Kidney (tissue), 14 donors: ENCODE data around the gene SSPN. TPM values are rescaled to one million over a fixed set of nuclear protein-coding genes. Genes with fewer than 3 reads are reported as not detected.

ENCODE experiments used
- DNase-seq, 5 donors: peaks; one replicate each; pipeline ENCODE4 v3.0.0-alpha.2; 2013 to 2020
- FAIRE-seq: peaks from 2 replicates; lab custom pipeline; 2012; peaks lifted over from hg19 to GRCh38; lab: Jason Lieb, UNC
- H3K27ac ChIP-seq, 2 donors: one replicate each; pipeline ENCODE4 v1.7.0; 2013; ENCODE audit warnings: low read depth in 2 of 2, low read length in 2 of 2, inconsistent platforms in 1 of 2
- H3K27me3 ChIP-seq: one replicate; pipeline ENCODE4 v1.7.1; 2013; ENCODE audit warnings: low read length, inconsistent platforms; ENCODE audit not compliant: control insufficient read depth, insufficient read depth
- H3K36me3 ChIP-seq, 3 donors: one replicate each; pipeline versions ENCODE4 v1.7.0 to v1.7.1; 2013; ENCODE audit warnings: low read length in 3 of 3, control low read depth in 1 of 3, inconsistent platforms in 1 of 3; ENCODE audit not compliant: insufficient read depth in 3 of 3, control insufficient read depth in 2 of 3
- H3K4me1 ChIP-seq, 3 donors: one replicate each; pipeline versions ENCODE4 v1.7.0 to v1.7.1; 2013; ENCODE audit warnings: low read length in 3 of 3, inconsistent platforms in 1 of 3, low read depth in 1 of 3; ENCODE audit not compliant: control insufficient read depth in 2 of 3, insufficient read depth in 2 of 3
- H3K4me3 ChIP-seq, 3 donors: one replicate each; pipeline versions ENCODE4 v1.7.0 to v1.8.1; 2013; ENCODE audit warnings: low read length in 3 of 3, control low read depth in 1 of 3, inconsistent platforms in 1 of 3
- H3K9ac ChIP-seq, 3 donors: one replicate each; pipeline versions ENCODE4 v1.7.0 to v1.7.1; 2013; ENCODE audit warnings: low read length in 3 of 3, control low read depth in 1 of 3, inconsistent platforms in 1 of 3
- H3K9me3 ChIP-seq, 3 donors: one replicate each; pipeline versions ENCODE4 v1.7.0 to v1.7.1; 2013; ENCODE audit warnings: low read length in 3 of 3, control low read depth in 1 of 3, inconsistent platforms in 1 of 3; ENCODE audit not compliant: control insufficient read depth in 2 of 3, insufficient read depth in 1 of 3
- intact Hi-C: fragments of 100-400 bp; cut with DNase I; formaldehyde crosslinking; loops from one replicate; pipeline ENCODE4 v1.11.1; 2022
- polyA plus RNA-seq: library from polyadenylated mRNA; stranded (reverse); fragments of 350-450 nt; fragmentation: Illumina TruSeq; extraction: RNeasy Lipid Tissue Mini Kit (QIAGEN cat#74804); gene quantifications from one replicate; pipeline ENCODE4 v1.2.3, GENCODE V29; 2014; ENCODE audit warnings: low read depth, low replicate concordance; ENCODE audit not compliant: insufficient read depth
- total RNA-seq: library from RNA; stranded (reverse); fragmentation: NEBNext Ultra II Directional; extraction: Animal tissue kit (Norgen Biotek cat#: 25700); gene quantifications from one replicate; pipeline ENCODE4 v1.2.1, GENCODE V29; 2021
- TF ChIP-seq, protein P1 (sequence below): IDR thresholded peaks from 3 replicates; pipeline ENCODE4 v1.5.1; 2012; ENCODE audit warnings: mild to moderate bottlenecking, moderate library complexity, borderline replicate concordance; ENCODE audit not compliant: insufficient read depth; ENCODE audit errors: extremely low read depth
- donor health status: control.
- donor health status: control.
- donor health status: control.
- donor health status: control.
- donor health status: control.
- donor health status: DM: yes; HTN: yes; CAD: no.
- donor health status: Normal renal cell carcinoma (clear cell type).

Gene SSPN
- total and polyA plus RNA-seq, 2 donors from 2014 or later = 3.2 to 17.8 TPM

GRCh38 chr12:26250801-26251200 lies 55.4 kb downstream of the SSPN start:
- Histone ChIP-seq H3K4me3 (no peak overlapping the region), H3K4me1 (no peaks in the 10 kb centered on the region), H3K27me3 (no peaks in the 10 kb centered on the region), H3K36me3 (no peaks in the 10 kb centered on the region), H3K9me3 (peaks cover 0 to 3% (median 0%) of the 10 kb centered on the region in 3 donors), H3K27ac (no peak overlapping the region), H3K9ac (no peak overlapping the region)
- FAIRE-seq (no peak), DNase-seq (no peak)
- intact Hi-C loops = no loop called here
- TF ChIP-seq, protein P1, sequence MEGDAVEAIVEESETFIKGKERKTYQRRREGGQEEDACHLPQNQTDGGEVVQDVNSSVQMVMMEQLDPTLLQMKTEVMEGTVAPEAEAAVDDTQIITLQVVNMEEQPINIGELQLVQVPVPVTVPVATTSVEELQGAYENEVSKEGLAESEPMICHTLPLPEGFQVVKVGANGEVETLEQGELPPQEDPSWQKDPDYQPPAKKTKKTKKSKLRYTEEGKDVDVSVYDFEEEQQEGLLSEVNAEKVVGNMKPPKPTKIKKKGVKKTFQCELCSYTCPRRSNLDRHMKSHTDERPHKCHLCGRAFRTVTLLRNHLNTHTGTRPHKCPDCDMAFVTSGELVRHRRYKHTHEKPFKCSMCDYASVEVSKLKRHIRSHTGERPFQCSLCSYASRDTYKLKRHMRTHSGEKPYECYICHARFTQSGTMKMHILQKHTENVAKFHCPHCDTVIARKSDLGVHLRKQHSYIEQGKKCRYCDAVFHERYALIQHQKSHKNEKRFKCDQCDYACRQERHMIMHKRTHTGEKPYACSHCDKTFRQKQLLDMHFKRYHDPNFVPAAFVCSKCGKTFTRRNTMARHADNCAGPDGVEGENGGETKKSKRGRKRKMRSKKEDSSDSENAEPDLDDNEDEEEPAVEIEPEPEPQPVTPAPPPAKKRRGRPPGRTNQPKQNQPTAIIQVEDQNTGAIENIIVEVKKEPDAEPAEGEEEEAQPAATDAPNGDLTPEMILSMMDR = no peak

- TF ChIP-seq, protein P1 = no peak
- Histone ChIP-seq H3K4me3 (no peak overlapping the region), H3K9ac (no peak overlapping the region), H3K27me3 (no peaks in the 10 kb centered on the region), H3K36me3 (no peaks in the 10 kb centered on the region), H3K9me3 (peaks cover 0 to 10% (median 0%) of the 10 kb centered on the region in 3 donors), H3K4me1 (no peaks in the 10 kb centered on the region), H3K27ac (no peak overlapping the region)
- FAIRE-seq = no peak
- intact Hi-C loops = no loop called here
- DNase-seq = peak in 1 of 5 donors; percentile 74
Measured at GRCh38 chr12:26251600-26251999, 56.2 kb downstream of the SSPN start.

DNA sequence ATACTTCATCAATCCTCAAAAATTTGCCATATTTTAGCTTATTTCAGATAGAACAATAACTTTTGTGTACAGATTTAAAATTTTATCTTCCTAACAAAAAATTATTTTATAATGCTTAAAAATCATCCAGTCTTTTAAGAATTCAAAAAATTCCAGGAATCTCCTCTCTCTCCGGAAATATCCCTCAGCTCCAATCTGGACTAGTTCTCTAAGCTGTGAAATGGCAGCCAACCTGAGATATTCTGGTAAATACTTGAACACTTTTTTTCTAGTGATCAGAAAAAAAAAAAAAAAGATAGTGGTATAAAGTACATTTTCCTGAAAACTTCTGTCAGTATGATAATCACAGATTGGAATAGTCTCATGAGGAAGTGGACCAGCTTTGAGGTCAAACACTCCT lies 57.6 kb downstream of the SSPN start:
- intact Hi-C loops = no loop called here
- Histone ChIP-seq H3K27ac (no peak overlapping the region), H3K9me3 (peaks cover 0 to 10% (median 0%) of the 10 kb centered on the region in 3 donors), H3K9ac (no peak overlapping the region), H3K4me3 (no peak overlapping the region), H3K36me3 (no peaks in the 10 kb centered on the region), H3K27me3 (no peaks in the 10 kb centered on the region), H3K4me1 (no peaks in the 10 kb centered on the region)
- DNase-seq (no peak), FAIRE-seq (peak; percentile 25)
- TF ChIP-seq, protein P1 = no peak

GRCh38 chr12:26255893-26256645 lies 60.7 kb downstream of the SSPN start:
- DNase-seq = no peak
- Histone ChIP-seq H3K36me3 (no peaks in the 10 kb centered on the region), H3K9ac (no peak overlapping the region), H3K9me3 (peaks cover 0 to 10% (median 0%) of the 10 kb centered on the region in 3 donors), H3K27ac (no peak overlapping the region), H3K4me3 (no peak overlapping the region), H3K4me1 (no peaks in the 10 kb centered on the region), H3K27me3 (no peaks in the 10 kb centered on the region)
- intact Hi-C loops = no loop called here
- no peak for FAIRE-seq
- TF ChIP-seq, protein P1 = no peak
